DND-41 (cell line): ENCODE results near the gene LHX3.

ENCODE experiments used
- ATAC-seq: fragments of 200-7000 bp; cut with Tn5 transposase; 3 replicates; pipeline ENCODE4 v1.9.1; 2021; ENCODE audit warnings: low read depth; ENCODE audit not compliant: insufficient read depth
- DNase-seq: peaks from one replicate; pipeline ENCODE4 v3.0.0-alpha.2; 2020
- H2AFZ ChIP-seq: 2 replicates; pipeline ENCODE4 v1.6.0; 2012; ENCODE audit warnings: low read depth, low read length
- H3K27ac ChIP-seq: 2 replicates; pipeline ENCODE4 v1.5.1; 2012; ENCODE audit warnings: low read length, inconsistent platforms
- H3K27me3 ChIP-seq: fragments of 200-600 bp; sonication (generic); 2 replicates; pipeline ENCODE4 v1.6.0; 2012; ENCODE audit warnings: low read length, mild to moderate bottlenecking, inconsistent platforms; ENCODE audit not compliant: insufficient read depth, poor library complexity
- H3K36me3 ChIP-seq: 2 replicates; pipeline ENCODE4 v1.5.1; 2012; ENCODE audit warnings: low read length, inconsistent platforms; ENCODE audit not compliant: insufficient read depth
- H3K4me1 ChIP-seq: 2 replicates; pipeline ENCODE4 v1.5.1; 2012; ENCODE audit warnings: mild to moderate bottlenecking, low read length; ENCODE audit not compliant: insufficient read depth
- H3K4me2 ChIP-seq: 2 replicates; pipeline ENCODE4 v1.6.0; 2012; ENCODE audit warnings: mild to moderate bottlenecking, moderate library complexity, low read length, inconsistent platforms; ENCODE audit not compliant: insufficient read depth
- H3K4me3 ChIP-seq, 2 experiments: fragments of 200-600 bp in 1 of 2; shearing (Covaris generic) in 1 of 2; 2 replicates each; pipeline ENCODE4 v1.5.1; 2012 to 2016; ENCODE audit warnings: inconsistent platforms in 2 of 2, low read length in 2 of 2, mild to moderate bottlenecking in 2 of 2, low read depth in 1 of 2, moderate library complexity in 1 of 2
- H3K79me2 ChIP-seq: 2 replicates; pipeline ENCODE4 v1.6.0; 2012; ENCODE audit warnings: low read length, inconsistent platforms; ENCODE audit not compliant: insufficient read depth
- H3K9ac ChIP-seq: 2 replicates; pipeline ENCODE4 v1.6.0; 2012; ENCODE audit warnings: low read depth, mild to moderate bottlenecking, inconsistent platforms, low read length, moderate library complexity
- H3K9me3 ChIP-seq: 2 replicates; pipeline ENCODE4 v1.5.1; 2012; ENCODE audit warnings: low read length, moderate library complexity, mild to moderate bottlenecking, inconsistent platforms; ENCODE audit not compliant: insufficient read depth, severe bottlenecking
- H4K20me1 ChIP-seq: 2 replicates; pipeline ENCODE4 v1.6.0; 2012; ENCODE audit warnings: low read length; ENCODE audit not compliant: insufficient read depth
- CTCF ChIP-seq: IDR thresholded peaks from 2 replicates; pipeline ENCODE4 v1.5.1; 2012; ENCODE audit warnings: borderline replicate concordance, low read length, moderate library complexity, mild to moderate bottlenecking; ENCODE audit not compliant: poor library complexity, severe bottlenecking; ENCODE audit errors: extremely low read depth
- EZH2 ChIP-seq: IDR thresholded peaks from 3 replicates; pipeline ENCODE4 v1.6.1; 2012; ENCODE audit warnings: borderline replicate concordance, low read depth, mild to moderate bottlenecking, moderate library complexity, low read length, inconsistent platforms; ENCODE audit not compliant: severe bottlenecking

The LHX3 gene

GRCh38 chr9:136185596-136186366 is 19.1 kb downstream of the LHX3 start:
- H4K20me1 ChIP-seq: no peaks in the 10 kb centered on the region
- H3K9me3 ChIP-seq: no peaks in the 10 kb centered on the region
- DNase-seq (no peak), ATAC-seq (no peak)
- no peak overlapping the region for H3K27ac ChIP-seq
- H3K36me3 ChIP-seq: no peaks in the 10 kb centered on the region
- H3K4me1 ChIP-seq: no peaks in the 10 kb centered on the region
- H3K9ac ChIP-seq: no peak overlapping the region
- no peak overlapping the region for H2AFZ ChIP-seq
- no peaks in the 10 kb centered on the region for H3K79me2 ChIP-seq
- H3K4me2 ChIP-seq: no peak overlapping the region
- no peak for TF ChIP-seq CTCF
- TF ChIP-seq EZH2: no peak
- no peak overlapping the region for H3K4me3 ChIP-seq
- peaks cover 4% of the 10 kb centered on the region for H3K27me3 ChIP-seq

GRCh38 chr9:136185066-136185465 is 19.9 kb downstream of the LHX3 start:
- Histone ChIP-seq H3K9ac (no peak overlapping the region), H2AFZ (no peak overlapping the region), H3K36me3 (no peaks in the 10 kb centered on the region), H3K4me3 (no peak overlapping the region), H3K4me2 (no peak overlapping the region), H3K9me3 (no peaks in the 10 kb centered on the region), H3K27me3 (peaks cover 4% of the 10 kb centered on the region), H4K20me1 (no peaks in the 10 kb centered on the region), H3K4me1 (no peaks in the 10 kb centered on the region), H3K79me2 (no peaks in the 10 kb centered on the region), H3K27ac (no peak overlapping the region)
- DNase-seq (no peak), ATAC-seq (no peak)
- no peak for TF ChIP-seq CTCF
- TF ChIP-seq EZH2: no peak

- H3K79me2 ChIP-seq: no peaks in the 10 kb centered on the region
- no peaks in the 10 kb centered on the region for H3K9me3 ChIP-seq
- no peaks in the 10 kb centered on the region for H4K20me1 ChIP-seq
- H3K4me3 ChIP-seq: no peak overlapping the region
- H3K27ac ChIP-seq: no peak overlapping the region
- TF ChIP-seq EZH2 (no peak), CTCF (no peak)
- H3K27me3 ChIP-seq: peaks cover 4% of the 10 kb centered on the region
- DNase-seq (no peak), ATAC-seq (no peak)
- no peak overlapping the region for H3K4me2 ChIP-seq
- no peaks in the 10 kb centered on the region for H3K4me1 ChIP-seq
- no peaks in the 10 kb centered on the region for H3K36me3 ChIP-seq
- no peak overlapping the region for H2AFZ ChIP-seq
- no peak overlapping the region for H3K9ac ChIP-seq
Measured at GRCh38 chr9:136182850-136183422, 22.0 kb downstream of the LHX3 start.
